GM12874 (cell line): ENCODE measurements around the gene ATPAF2.

Experiments used
- CTCF ChIP-seq: IDR thresholded peaks from 2 replicates; pipeline ENCODE4 v1.5.1; 2011; ENCODE audit warnings: low read depth, mild to moderate bottlenecking, control low read depth, low read length, moderate library complexity; ENCODE audit not compliant: insufficient read depth

Gene ATPAF2

GRCh38 chr17:17988427-17988945, 50.5 kb downstream of the ATPAF2 start:
- TF ChIP-seq CTCF, result no peak

- no peak for TF ChIP-seq CTCF
Observed at GRCh38 chr17:17987901-17988300, 51.1 kb downstream of the ATPAF2 start.

- no peak for TF ChIP-seq CTCF
Observed at GRCh38 chr17:17987187-17987896, 51.6 kb downstream of the ATPAF2 start.

- peak; percentile 51 for TF ChIP-seq CTCF
Observed at GRCh38 chr17:17985555-17985954, 53.4 kb downstream of the ATPAF2 start.

- no peak for TF ChIP-seq CTCF
Observed at GRCh38 chr17:17985153-17985552, 53.8 kb downstream of the ATPAF2 start.

GRCh38 chr17:17983776-17984175, 55.2 kb downstream of the ATPAF2 start:
- TF ChIP-seq CTCF, result no peak

GRCh38 chr17:17983376-17983775, 55.6 kb downstream of the ATPAF2 start:
- TF ChIP-seq CTCF, result no peak
